ENCODE data around the gene ZNF236.

DNA sequence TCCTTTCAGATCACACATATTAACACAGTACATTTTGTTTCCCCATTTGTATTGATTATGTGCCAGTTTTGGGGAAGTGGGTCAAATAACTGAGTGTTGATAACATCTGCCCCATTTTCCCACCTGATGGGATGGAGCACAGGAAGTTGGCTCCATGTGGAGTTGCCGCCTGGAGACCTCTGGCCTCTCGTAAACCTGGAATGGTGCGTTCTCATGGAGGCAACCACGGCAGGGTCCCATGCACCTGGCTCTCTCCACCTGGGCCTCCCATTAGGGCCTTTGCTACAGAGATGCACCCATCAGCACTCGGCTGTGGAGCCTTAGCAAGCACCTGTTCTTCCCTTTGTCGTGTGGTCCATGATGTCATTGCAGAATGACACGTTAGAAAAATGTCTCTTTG, 179.6 kb downstream of the ZNF236 start:
- TF ChIP-seq, protein P1, sequence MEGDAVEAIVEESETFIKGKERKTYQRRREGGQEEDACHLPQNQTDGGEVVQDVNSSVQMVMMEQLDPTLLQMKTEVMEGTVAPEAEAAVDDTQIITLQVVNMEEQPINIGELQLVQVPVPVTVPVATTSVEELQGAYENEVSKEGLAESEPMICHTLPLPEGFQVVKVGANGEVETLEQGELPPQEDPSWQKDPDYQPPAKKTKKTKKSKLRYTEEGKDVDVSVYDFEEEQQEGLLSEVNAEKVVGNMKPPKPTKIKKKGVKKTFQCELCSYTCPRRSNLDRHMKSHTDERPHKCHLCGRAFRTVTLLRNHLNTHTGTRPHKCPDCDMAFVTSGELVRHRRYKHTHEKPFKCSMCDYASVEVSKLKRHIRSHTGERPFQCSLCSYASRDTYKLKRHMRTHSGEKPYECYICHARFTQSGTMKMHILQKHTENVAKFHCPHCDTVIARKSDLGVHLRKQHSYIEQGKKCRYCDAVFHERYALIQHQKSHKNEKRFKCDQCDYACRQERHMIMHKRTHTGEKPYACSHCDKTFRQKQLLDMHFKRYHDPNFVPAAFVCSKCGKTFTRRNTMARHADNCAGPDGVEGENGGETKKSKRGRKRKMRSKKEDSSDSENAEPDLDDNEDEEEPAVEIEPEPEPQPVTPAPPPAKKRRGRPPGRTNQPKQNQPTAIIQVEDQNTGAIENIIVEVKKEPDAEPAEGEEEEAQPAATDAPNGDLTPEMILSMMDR (conservative IDR thresholded peaks at IDR 0.05) = no peak
- TF ChIP-seq ZFX (IDR thresholded peaks at IDR 0.05) = no peak
